Astrocyte of the spinal cord (primary cell): Measurements from ENCODE around the gene CNKSR3.
"Not testable (repeated sequence)": the region's sequence is repeated elsewhere in the genome, so short reads cannot be mapped to it uniquely, and the experiment has no call there.

ENCODE experiments used
- DNase-seq: peaks from one replicate; pipeline ENCODE4 v3.0.0; 2011; ENCODE audit warnings: low read depth, low spot score
- H3K4me3 ChIP-seq: 2 replicates; pipeline ENCODE4 v1.5.1; 2011; ENCODE audit warnings: low read depth, mild to moderate bottlenecking, low read length, moderate library complexity
- CTCF ChIP-seq: IDR thresholded peaks from 2 replicates; pipeline ENCODE4 v1.5.1; 2012; ENCODE audit warnings: low read depth, mild to moderate bottlenecking, low read length, inconsistent platforms
- in situ Hi-C: cut with HindIII; loops from 2 replicates; pipeline ENCODE4 v1.10.0; 2017; ENCODE audit warnings: low sequenced_read_pairs

The CNKSR3 gene

GRCh38 chr6:154549179-154549578 lies 38.7 kb upstream of the CNKSR3 start:
- DNase-seq: no peak
- no peak for TF ChIP-seq CTCF
- in situ Hi-C loops: no loop called here
- H3K4me3 ChIP-seq: no peak overlapping the region

- DNase-seq: peak; percentile 74
- in situ Hi-C loops: no loop called here
- no peak for TF ChIP-seq CTCF
- H3K4me3 ChIP-seq: no peak overlapping the region
Measured at GRCh38 chr6:154548130-154548830, 37.8 kb upstream of the CNKSR3 start.

GRCh38 chr6:154543628-154544027 lies 33.1 kb upstream of the CNKSR3 start:
- DNase-seq: peak; percentile 62
- TF ChIP-seq CTCF: no peak

DNA sequence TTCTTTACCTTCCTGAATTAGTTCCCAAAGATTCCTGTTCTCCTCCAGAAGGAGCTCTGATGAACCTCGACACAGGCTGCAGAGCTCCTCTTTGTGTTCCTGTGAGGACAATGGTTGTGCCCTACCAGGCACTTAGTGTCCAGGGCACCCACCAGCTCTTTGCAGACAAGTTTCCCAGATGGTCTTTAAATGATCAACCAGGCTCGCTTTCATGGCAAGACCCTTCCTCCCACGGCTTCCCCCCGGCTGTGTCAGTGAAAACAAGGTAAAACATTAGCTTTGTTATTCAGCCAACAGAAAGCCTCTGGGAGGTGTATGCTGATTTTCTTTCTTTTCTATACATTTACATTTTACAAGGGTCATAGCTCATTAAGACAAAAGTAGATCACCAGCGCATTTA lies 32.3 kb upstream of the CNKSR3 start:
- DNase-seq: no peak

More at GRCh38 chr6:154543628-154544027, 33.1 kb upstream of the CNKSR3 start:
- no peak overlapping the region for H3K4me3 ChIP-seq
- in situ Hi-C loops: no loop called here

GRCh38 chr6:154541837-154542236 lies 31.4 kb upstream of the CNKSR3 start:
- H3K4me3 ChIP-seq, DNase-seq, in situ Hi-C loops: not testable (repeated sequence)

More for the DNA sequence above, 32.3 kb upstream of the CNKSR3 start:
- no peak overlapping the region for H3K4me3 ChIP-seq
- TF ChIP-seq CTCF: no peak
- in situ Hi-C loops: no loop called here

DNA sequence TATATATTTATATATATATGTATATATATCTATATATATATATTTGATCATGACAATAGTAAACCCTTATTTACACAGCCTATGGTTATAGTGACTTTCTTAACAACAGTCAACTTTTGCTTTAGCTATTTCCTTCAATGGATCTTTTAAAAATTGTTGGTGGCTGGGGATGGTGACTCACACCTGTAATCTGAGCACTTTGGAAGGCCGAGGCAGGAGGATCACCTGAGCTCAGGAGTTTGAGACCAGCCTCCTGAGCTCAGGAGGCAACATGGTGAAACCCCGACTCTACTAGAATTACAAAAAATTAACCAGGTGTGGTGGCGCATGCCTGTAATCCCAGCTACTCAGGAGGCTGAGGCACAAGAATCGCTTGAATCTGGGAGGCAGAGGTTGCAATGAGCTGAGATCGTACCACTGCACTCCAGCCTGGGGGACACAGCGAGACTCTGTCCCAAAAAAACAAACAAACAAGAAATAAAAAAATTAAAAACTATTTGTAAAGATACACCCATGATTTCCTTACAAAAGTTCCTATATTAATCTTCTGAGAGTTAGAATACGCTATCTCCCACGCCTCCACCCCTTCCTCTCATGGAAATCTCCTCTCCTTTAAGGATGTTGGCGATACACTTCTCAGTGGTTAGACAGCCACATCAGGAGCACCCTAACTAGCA lies 29.2 kb upstream of the CNKSR3 start:
- no peak for DNase-seq
- H3K4me3 ChIP-seq: no peak overlapping the region
- TF ChIP-seq CTCF: no peak
- in situ Hi-C loops: no loop called here

- TF ChIP-seq CTCF: no peak
- DNase-seq: no peak
- H3K4me3 ChIP-seq: no peak overlapping the region
- in situ Hi-C loops: no loop called here
Measured at GRCh38 chr6:154538640-154539191, 28.2 kb upstream of the CNKSR3 start.
